Gastroesophageal sphincter (tissue), 4 donors: Measurements from ENCODE around the gene ARAP1. TPM values are rescaled to one million over a fixed set of nuclear protein-coding genes. Genes with fewer than 3 reads are reported as not detected.

ENCODE experiments used
- ATAC-seq: fragments of 150-250 bp; one replicate; pipeline ENCODE4 v1.9.1; 2016; ENCODE audit warnings: mild to moderate bottlenecking, moderate library complexity
- H3K27ac ChIP-seq, 4 donors: fragments of 200-600 bp; sonication (generic) in 3 of 4; 1 replicate in 3 of 4; 2 replicates in 1 of 4; pipeline ENCODE4 v1.5.1; 2016 to 2019
- H3K27me3 ChIP-seq: fragments of 200-600 bp; sonication (generic); one replicate; pipeline ENCODE4 v1.5.1; 2019
- H3K36me3 ChIP-seq, 2 donors: fragments of 200-600 bp; sonication (generic); one replicate each; pipeline ENCODE4 v1.5.1; 2019; ENCODE audit warnings: control low read depth in 1 of 2
- H3K4me1 ChIP-seq, 3 donors: fragments of 200-600 bp; sonication (generic); 1 replicate in 2 of 3; 2 replicates in 1 of 3; pipeline ENCODE4 v1.5.1; 2016 to 2019; ENCODE audit warnings: control low read depth in 2 of 3
- H3K4me3 ChIP-seq, 2 donors: fragments of 200-600 bp; sonication (generic); one replicate each; pipeline ENCODE4 v1.5.1; 2019; ENCODE audit warnings: mild to moderate bottlenecking in 1 of 2, moderate library complexity in 1 of 2
- H3K9me3 ChIP-seq, 3 donors: fragments of 200-600 bp; sonication (generic); one replicate each; pipeline ENCODE4 v1.5.1; 2017 to 2019; ENCODE audit warnings: control low read depth in 2 of 3
- CTCF ChIP-seq, 4 experiments: fragments of 200-600 bp in 2 of 4; fragments of 450-650 bp in 2 of 4; sonication (generic) in 1 of 4; IDR thresholded peaks; one replicate each; pipeline ENCODE4 v1.5.1; 2017 to 2019; ENCODE audit warnings: antibody characterized with exemption in 4 of 4, mild to moderate bottlenecking in 2 of 4, moderate library complexity in 2 of 4
- EP300 ChIP-seq: sonication (generic); formaldehyde crosslinking; IDR thresholded peaks from one replicate; pipeline ENCODE4 v1.6.1; 2017; ENCODE audit warnings: antibody characterized with exemption, mild to moderate bottlenecking
- POLR2A ChIP-seq, 2 donors: fragments of 450-650 bp; IDR thresholded peaks; one replicate each; pipeline ENCODE4 v1.6.1; 2017; ENCODE audit warnings: antibody characterized with exemption in 2 of 2, mild to moderate bottlenecking in 2 of 2, moderate library complexity in 1 of 2
- POLR2AphosphoS5 ChIP-seq: sonication (generic); formaldehyde crosslinking; IDR thresholded peaks from one replicate; pipeline ENCODE4 v1.6.1; 2017; ENCODE audit warnings: antibody characterized with exemption
- WGBS, 2 donors: methylation state at CpG; one replicate each; pipeline ENCODE4 v1.1.5; 2018; ENCODE audit warnings: low coverage in 1 of 2; 5-methylcytosine and 5-hydroxymethylcytosine counted together
- total RNA-seq, 4 donors: library from RNA; depleted of rRNA; stranded (reverse); fragments of >200 nt; gene quantifications; one replicate each; pipeline ENCODE4 v1.1.0, GENCODE V29; 2016

Gene ARAP1
- total RNA-seq, 4 donors from 2014 or later: 72.4 to 125 (median 95.1) TPM

GRCh38 chr11:72730243-72730642 lies 22.0 kb downstream of the ARAP1 start:
- no peak for TF ChIP-seq CTCF (IDR thresholded peaks at IDR 0.05)
- no peak for TF ChIP-seq POLR2AphosphoS5
- TF ChIP-seq EP300: no peak
- no peak for TF ChIP-seq POLR2A (IDR thresholded peaks at IDR 0.05)
- 86 to 88% methylated on average over 4 of the region's 5 CpGs for WGBS, 2 donors
- Histone ChIP-seq H3K4me1 (peaks cover 0 to 22% (median 3%) of the 10 kb centered on the region in 3 donors), H3K9me3 (no peaks in the 10 kb centered on the region), H3K27me3 (no peaks in the 10 kb centered on the region), H3K27ac (no peak overlapping the region), H3K4me3 (no peak overlapping the region), H3K36me3 (peaks cover 0 to 14% of the 10 kb centered on the region in 2 donors)
- no peak for ATAC-seq

GRCh38 chr11:72727521-72727920 lies 24.7 kb downstream of the ARAP1 start:
- TF ChIP-seq POLR2AphosphoS5 (no peak), POLR2A (IDR thresholded peaks at IDR 0.05) (no peak), CTCF (IDR thresholded peaks at IDR 0.05) (no peak), EP300 (no peak)
- no peaks in the 10 kb centered on the region for H3K9me3 ChIP-seq
- H3K36me3 ChIP-seq: peaks cover 0 to 14% of the 10 kb centered on the region in 2 donors
- peaks cover 0 to 34% (median 12%) of the 10 kb centered on the region in 3 donors for H3K4me1 ChIP-seq
- no peak overlapping the region for H3K4me3 ChIP-seq
- WGBS, 2 donors: 63% methylated on average over 4 of the region's 4 CpGs; no CpG with 5 or more reads in 1 of the 2 donors
- no peak for ATAC-seq
- H3K27me3 ChIP-seq: no peaks in the 10 kb centered on the region
- H3K27ac ChIP-seq: peak overlapping the region in 1 of 4 donors; percentile 19

GRCh38 chr11:72726266-72727220 lies 25.7 kb downstream of the ARAP1 start:
- TF ChIP-seq EP300 (no peak), POLR2AphosphoS5 (no peak), POLR2A (IDR thresholded peaks at IDR 0.05) (no peak), CTCF (IDR thresholded peaks at IDR 0.05) (no peak)
- Histone ChIP-seq H3K4me1 (peaks cover 0 to 37% (median 13%) of the 10 kb centered on the region in 3 donors), H3K9me3 (no peaks in the 10 kb centered on the region), H3K36me3 (peaks cover 0 to 14% of the 10 kb centered on the region in 2 donors), H3K27ac (peak overlapping the region in 1 of 4 donors; percentile 17), H3K27me3 (no peaks in the 10 kb centered on the region), H3K4me3 (no peak overlapping the region)
- WGBS, 2 donors: 65 to 96% methylated on average over 5 of the region's 40 CpGs
- ATAC-seq: no peak

GRCh38 chr11:72725724-72726028 lies 26.5 kb downstream of the ARAP1 start:
- no peak for ATAC-seq
- Histone ChIP-seq H3K27ac (peak overlapping the region in 1 of 4 donors; percentile 17), H3K9me3 (no peaks in the 10 kb centered on the region), H3K4me1 (peaks cover 0 to 46% (median 22%) of the 10 kb centered on the region in 3 donors), H3K27me3 (no peaks in the 10 kb centered on the region), H3K4me3 (no peak overlapping the region), H3K36me3 (peaks cover 0 to 14% of the 10 kb centered on the region in 2 donors)
- WGBS, 2 donors: 42% methylated on average over 2 of the region's 4 CpGs; no CpG with 5 or more reads in 1 of the 2 donors
- TF ChIP-seq POLR2A (IDR thresholded peaks at IDR 0.05) (no peak), CTCF (IDR thresholded peaks at IDR 0.05) (no peak), POLR2AphosphoS5 (no peak), EP300 (no peak)
